HEK293 (cell line): ENCODE measurements around the gene TRAF3.

Source experiments
- OVOL3 ChIP-seq: fragments of 450-650 bp; formaldehyde crosslinking; IDR thresholded peaks from 2 replicates; pipeline ENCODE4 v1.5.1; 2016; ENCODE audit warnings: missing biosample characterization, missing genetic modification characterization
- ZNF112 ChIP-seq: fragments of 450-650 bp; formaldehyde crosslinking; IDR thresholded peaks from 2 replicates; pipeline ENCODE4 v1.5.0; 2017; ENCODE audit warnings: missing biosample characterization, missing genetic modification characterization
- ZNF561 ChIP-seq: fragments of 450-650 bp; IDR thresholded peaks from 2 replicates; pipeline ENCODE4 v1.5.1; 2018; ENCODE audit warnings: missing biosample characterization, missing genetic modification characterization, borderline replicate concordance
- TF ChIP-seq, protein P1 (sequence below): fragments of 450-650 bp; formaldehyde crosslinking; IDR thresholded peaks from 2 replicates; pipeline ENCODE4 v1.5.1; 2016; ENCODE audit warnings: missing biosample characterization, missing genetic modification characterization

DNA sequence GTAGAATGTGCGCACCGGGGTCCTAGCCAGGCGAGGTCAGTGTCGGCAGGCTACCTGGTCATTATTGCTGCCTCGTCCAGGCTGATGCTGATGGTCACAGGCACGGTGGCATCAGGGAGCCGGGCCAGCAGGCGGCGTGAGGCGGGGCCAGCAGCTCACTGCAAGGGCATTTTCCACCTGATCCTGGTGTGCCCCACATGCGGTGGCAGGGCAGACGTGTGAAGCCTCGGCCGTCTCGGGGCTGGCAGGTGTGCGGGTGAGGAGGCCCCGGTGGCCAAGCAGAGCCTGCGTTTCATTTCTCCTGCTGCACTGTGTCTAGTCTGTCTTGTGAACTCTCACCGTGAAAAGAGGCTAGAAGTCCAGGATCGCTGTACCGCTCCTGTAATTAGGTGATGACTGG, 133.2 kb downstream of the TRAF3 start:
- TF ChIP-seq, protein P1, sequence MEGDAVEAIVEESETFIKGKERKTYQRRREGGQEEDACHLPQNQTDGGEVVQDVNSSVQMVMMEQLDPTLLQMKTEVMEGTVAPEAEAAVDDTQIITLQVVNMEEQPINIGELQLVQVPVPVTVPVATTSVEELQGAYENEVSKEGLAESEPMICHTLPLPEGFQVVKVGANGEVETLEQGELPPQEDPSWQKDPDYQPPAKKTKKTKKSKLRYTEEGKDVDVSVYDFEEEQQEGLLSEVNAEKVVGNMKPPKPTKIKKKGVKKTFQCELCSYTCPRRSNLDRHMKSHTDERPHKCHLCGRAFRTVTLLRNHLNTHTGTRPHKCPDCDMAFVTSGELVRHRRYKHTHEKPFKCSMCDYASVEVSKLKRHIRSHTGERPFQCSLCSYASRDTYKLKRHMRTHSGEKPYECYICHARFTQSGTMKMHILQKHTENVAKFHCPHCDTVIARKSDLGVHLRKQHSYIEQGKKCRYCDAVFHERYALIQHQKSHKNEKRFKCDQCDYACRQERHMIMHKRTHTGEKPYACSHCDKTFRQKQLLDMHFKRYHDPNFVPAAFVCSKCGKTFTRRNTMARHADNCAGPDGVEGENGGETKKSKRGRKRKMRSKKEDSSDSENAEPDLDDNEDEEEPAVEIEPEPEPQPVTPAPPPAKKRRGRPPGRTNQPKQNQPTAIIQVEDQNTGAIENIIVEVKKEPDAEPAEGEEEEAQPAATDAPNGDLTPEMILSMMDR, result no peak
- TF ChIP-seq ZNF112 (tag by site-specific recombination) (no peak), OVOL3 (tag by site-specific recombination) (no peak), ZNF561 (tag by site-specific recombination) (no peak)
